GM03348 (cell line): ENCODE data around the gene CCSER2.

ENCODE experiments used
- DNase-seq: peaks from one replicate; pipeline ENCODE4 v3.0.0; 2012; ENCODE audit warnings: low spot score

CCSER2 gene

DNA sequence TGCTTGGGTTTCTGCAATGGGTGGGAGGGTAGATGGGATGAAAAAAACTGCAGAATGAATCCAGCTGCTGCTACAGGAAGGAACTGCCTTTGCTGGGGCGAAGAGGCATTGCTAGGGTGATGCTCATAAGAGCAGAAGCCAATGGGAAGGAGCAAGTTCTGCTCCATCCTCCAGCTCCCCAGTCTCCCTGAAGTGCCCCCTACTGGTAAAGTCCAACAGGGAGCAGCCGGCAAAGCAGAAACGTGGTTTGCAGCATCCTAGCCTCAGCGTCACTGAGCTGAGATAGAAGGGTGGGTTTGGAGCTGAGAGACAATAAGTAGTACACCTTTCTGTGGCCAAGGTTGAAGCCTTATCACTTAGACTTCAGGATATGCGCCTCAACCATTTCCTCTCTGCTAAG is 220.5 kb downstream of the CCSER2 start:
- DNase-seq: no peak

DNA sequence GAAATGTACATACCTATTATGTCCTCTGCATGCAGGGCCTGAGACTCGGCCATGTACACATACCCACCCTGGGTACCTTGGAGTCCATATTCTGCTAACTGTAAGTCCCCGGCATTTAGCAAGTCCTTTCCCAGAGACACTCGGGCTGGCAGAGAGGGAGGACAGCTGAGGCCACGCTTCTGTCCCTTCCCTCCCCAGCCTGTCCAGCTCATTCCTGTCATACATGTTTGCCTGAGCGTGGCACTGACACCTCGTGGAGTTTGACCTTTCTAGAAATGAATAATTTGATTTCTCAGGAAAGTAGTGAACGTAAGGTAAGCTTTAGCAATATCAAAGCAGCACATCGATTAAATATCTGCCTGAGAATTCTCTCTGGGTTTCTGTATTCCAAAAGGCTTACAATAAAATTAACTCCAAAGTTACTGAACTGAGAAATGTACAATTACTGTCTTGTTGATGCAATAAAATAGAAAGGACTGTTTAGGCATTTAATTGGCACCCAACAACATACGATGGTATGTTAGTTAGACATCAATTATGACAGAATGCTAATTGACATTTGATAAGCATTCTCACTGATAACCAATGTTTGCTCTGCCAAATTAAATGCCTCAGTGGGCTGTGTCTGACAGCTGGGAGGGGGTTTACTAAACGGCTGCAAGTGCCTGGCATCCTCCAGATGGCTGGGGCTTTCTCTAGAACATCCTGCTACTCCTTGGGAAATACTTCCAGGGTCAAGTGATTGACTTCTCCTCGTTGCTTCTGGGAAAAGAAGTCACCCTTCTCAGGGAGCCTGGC is 221.2 kb downstream of the CCSER2 start:
- no peak for DNase-seq

DNA sequence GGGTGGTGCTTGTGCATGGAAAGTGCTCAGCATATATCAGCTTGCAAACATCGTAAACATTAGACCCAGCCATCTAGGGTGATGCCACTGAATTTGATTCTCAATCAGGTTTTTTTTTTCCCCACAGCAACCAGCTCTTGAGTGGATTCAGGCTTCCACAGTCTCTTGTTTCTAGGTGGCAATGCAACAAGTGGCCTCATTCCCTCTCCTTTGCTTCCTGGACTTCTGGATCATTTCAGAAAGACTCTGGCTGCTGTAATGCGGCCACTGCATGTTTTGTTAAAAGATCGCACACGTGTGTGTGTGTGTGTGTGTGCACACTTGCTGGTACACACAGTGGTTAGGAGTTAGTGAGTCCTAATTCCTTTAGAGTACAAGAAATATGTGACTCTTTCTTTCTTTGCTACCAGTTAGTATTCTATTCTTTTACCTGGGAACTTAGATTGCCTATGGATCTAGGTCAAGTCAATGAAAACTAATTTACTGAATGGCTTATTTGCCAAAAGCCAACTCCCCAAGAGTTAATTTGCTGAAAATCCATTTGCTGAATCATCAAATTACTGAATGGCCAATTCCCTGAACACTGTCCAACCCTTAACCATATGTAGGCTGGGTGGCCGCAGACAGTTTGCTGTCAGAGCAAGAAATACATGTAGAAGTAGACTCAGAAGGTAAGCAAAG is 222.5 kb downstream of the CCSER2 start:
- no peak for DNase-seq

DNA sequence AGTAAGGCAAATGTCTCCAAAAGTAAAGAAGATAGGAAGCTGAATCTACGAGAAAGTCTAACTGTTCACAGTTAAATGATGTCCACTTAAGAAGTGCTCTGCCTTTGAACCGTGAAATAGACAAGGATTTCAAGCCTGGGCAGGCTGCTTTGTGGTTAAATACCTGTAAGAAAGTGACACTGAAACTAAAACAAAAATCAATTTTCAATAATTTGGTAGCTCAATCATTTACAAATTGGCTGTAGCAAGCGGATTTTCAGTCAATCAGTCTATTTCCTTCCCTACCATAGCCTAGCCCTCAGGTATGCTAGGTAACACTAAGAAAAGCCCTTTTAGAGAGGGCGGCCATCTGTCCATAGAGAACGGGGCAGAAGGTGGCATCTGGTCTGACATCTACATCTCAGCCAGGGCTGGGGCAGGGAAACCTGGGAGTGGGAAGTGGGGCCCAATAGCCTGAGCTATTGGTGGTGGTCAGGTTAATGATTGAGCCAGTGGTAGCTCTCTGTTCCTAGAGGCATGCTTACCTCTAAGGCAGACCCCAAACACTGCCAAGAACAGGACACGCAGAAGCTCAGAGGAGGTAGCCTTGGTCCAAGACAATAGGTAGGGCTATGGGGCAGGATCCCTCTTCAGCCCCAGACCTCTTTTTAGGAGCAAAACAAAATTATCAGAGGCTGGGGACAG is 223.2 kb downstream of the CCSER2 start:
- no peak for DNase-seq

DNA sequence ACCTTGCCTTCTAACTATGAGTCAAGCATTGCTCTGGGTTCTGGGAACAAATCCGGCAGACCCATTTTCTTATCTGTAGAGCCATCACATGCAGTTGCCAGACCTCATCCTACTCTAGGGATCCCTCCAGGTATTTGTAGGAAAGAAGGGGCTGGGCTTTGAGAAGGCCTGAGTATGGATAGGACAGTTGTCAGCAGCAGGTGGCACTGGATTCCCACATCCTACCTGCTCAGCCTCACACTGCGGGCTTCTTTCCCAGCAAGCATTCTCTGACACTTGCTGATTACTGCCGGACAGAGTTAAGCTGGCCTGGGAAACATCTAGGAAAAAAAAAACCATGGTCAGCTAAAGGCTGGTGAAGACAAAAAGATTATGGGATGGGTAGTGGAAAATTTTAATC is 224.1 kb downstream of the CCSER2 start:
- DNase-seq: no peak

DNA sequence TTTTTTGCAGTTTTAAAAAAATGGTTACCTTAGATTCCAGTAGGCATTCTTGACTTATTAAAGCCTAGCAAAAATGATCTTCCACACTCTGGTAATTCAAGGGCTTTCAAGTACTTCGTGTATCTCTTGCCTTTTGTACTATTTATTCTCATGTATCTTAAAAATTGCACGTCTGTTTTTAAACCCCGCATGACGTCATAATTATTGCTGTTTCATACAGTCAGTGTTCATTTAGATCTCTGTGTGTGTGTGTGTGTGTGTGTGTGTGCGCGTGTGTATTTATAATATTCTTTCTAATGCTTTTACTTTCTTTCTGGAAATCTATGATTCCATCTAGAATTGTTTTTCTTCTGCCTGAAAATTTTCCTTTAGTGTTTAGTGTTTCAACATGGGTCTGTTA is 234.2 kb downstream of the CCSER2 start:
- no peak for DNase-seq

DNA sequence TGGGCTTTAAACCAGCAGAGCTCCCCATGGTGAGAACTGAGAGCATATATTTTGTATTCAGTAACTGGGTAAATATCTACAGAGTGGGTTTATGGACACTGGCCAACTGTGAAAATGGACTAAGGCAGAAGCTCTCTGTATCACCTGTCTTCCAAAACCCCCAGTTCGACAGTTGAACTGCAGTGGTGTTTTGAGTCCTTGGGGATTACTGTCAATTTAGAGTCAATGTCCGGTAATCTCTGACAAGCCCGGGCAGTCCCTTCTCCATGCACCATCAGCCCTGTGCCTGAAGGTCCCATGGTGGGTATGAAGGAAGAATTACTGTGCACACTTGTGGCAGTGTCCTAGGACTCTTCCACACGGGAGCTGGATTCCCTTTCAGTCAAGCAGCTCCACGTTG is 235.0 kb downstream of the CCSER2 start:
- no peak for DNase-seq

DNA sequence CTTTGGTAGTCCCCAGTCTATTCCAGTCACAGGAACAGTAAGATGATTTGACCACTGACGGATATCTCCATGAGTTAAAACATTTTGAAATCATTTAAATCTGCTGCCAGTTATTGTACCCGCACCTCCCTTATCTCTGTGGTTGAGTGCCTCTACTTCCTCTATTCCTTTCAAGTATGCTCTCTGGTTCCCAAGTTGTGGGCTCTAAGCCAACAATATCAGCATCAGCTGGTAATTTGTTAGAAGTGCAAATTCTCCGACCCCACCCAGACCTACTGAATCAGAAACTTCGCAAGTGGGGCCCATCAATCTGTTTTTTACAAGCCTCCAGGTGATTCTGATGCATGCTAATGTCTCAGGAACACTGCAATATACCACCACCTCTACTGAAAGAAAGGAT is 235.5 kb downstream of the CCSER2 start:
- no peak for DNase-seq

DNA sequence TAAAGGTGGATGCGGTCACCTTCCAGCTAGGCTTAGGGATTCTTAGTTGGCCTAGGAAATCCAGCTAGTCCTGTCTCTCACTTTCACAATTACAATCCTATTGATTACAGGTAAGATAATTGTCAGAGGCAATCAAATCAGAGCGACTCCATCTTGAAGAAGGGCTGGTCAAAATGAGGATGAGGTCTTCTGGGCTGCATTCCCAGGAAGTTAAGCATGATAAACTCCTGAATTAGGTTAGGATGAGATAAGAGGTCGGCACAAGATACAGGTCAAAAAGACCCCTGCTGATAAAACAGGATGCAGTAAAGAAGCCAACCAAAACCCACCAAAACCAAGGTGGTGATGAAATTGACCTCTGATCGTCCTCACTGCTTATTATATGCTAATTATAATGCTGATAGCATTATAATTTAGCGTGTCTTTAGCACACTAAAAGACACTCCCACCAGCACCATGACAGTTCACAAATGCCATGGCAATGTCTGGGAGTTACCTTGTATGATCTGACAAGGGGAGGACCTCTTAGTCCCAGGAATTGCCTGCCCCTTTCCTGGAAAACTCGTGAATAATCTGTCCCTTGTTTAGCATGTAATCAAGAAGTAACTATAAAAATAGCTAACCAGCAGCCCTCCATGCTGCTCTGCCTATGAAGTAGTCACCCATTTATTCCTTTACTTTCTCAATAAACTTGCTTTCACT is 237.6 kb downstream of the CCSER2 start:
- no peak for DNase-seq

DNA sequence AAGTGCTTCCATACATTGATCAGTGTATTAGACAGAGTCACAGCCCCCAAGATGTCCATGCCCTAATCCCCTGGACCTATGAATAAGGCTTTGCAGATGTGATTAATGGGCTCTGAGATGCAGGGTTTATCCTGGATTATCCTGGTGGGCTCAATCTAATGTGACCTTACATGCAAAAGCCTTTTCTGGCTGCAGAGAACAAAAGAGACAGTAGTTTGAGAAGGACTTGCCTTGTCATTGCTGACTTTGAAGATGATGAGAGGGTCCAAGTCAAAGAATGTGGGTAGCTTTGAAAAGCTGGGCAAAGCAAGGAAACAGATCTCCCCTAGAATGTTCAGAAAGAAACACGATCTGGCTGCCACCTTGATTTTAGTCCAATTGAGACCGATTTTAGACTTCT is 238.7 kb downstream of the CCSER2 start:
- DNase-seq: no peak
